ENCODE data around the gene PCED1B. TPM values are rescaled to one million over a fixed set of nuclear protein-coding genes. Genes with fewer than 3 reads are reported as not detected.
"Not testable (repeated sequence)": the region's sequence is repeated elsewhere in the genome, so short reads cannot be mapped to it uniquely, and the experiment has no call there.

Gene PCED1B
- total RNA-seq, 1 experiment from 2014 or later: 22.8 TPM

DNA sequence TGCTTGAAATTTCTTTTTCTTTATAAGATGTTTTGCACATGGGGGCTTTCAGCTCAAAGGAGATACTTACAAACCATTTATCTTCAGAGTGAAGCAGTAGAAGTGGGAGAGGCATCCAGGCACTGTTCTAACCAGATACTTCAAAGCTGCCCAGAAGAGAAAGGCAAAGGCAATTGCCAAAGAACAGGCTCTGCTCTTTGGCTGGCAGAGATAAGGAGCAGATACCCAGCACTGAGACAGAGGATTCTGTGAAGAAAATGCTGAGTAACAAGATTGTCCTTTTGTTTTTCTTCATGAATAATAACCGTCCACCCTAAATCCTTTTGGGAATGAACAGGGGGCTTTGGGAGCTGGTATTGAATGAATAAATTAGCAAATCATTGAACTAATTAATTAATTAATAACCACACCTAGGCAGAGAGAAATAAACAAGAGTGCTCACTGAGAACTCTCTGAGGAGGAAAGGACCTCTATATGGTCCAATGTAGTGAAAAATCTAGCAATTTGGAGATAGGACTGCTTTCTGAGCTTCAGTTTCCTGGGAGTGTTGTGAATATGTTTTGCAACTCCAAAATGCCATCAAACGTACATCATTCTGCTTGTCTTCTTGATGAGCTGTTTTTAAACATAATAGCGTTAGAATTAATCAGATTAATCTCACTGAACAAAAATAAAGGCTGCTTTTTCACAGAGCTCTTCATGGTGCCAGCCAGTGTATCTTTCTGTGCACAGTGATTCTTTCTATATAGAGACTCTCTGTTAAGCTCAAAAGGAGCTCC is 193.2 kb downstream of the PCED1B start:
- no peak for DNase-seq
- no peaks in the 10 kb centered on the region for H4K20me1 ChIP-seq (ENCODE audit: insufficient read depth, low read depth, low read length)
- no peak overlapping the region for H2AFZ ChIP-seq (ENCODE audit: low read length)
- no peak overlapping the region for H3K4me3 ChIP-seq (ENCODE audit: low read length)
- no peaks in the 10 kb centered on the region for H3K79me2 ChIP-seq (ENCODE audit: low read length)
- no peak overlapping the region for H3K27ac ChIP-seq (ENCODE audit: low read length)
- no peak overlapping the region for H3K9ac ChIP-seq (ENCODE audit: low read length)
- H3K27me3 ChIP-seq (ENCODE audit: low read length): no peaks in the 10 kb centered on the region
- no peak overlapping the region for H3K4me2 ChIP-seq (ENCODE audit: low read depth, low read length, poor library complexity, severe bottlenecking)
- no peaks in the 10 kb centered on the region for H3K9me3 ChIP-seq (ENCODE audit: low read length)
- no peaks in the 10 kb centered on the region for H3K36me3 ChIP-seq (ENCODE audit: insufficient read depth, low read length)
- H3K9me2 ChIP-seq (replicated peaks; ENCODE audit: insufficient read depth, low read length): no peaks in the 10 kb centered on the region
- peaks cover 34% of the 10 kb centered on the region for H3K4me1 ChIP-seq (ENCODE audit: low read length)

DNA sequence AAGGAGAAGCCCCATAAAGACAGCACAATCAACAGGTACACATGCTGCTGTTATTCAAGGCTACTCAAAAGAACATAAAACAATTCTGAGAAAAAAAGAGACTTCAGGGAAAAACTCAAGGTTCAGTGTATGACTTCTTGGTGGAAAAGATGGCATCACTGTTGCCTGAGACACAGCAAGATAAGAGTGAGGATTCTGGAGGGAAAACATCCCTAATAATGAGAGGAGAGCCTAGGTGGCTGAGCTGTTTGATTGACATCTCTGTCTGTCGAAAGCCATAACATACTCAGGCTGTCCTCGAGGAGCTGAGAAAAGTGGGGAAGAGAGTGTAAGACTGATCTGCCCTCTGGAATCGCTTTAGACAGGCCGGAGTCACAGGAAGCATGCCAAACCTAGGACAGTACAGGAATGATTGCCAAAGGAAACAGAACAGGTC is 193.8 kb downstream of the PCED1B start:
- H3K79me2 ChIP-seq (ENCODE audit: low read length): no peaks in the 10 kb centered on the region
- H2AFZ ChIP-seq (ENCODE audit: low read length): no peak overlapping the region
- H3K4me2 ChIP-seq (ENCODE audit: low read depth, low read length, poor library complexity, severe bottlenecking): no peak overlapping the region
- H3K9me3 ChIP-seq (ENCODE audit: low read length): no peaks in the 10 kb centered on the region
- no peaks in the 10 kb centered on the region for H3K36me3 ChIP-seq (ENCODE audit: insufficient read depth, low read length)
- H3K27me3 ChIP-seq (ENCODE audit: low read length): no peaks in the 10 kb centered on the region
- DNase-seq: no peak
- no peak overlapping the region for H3K9ac ChIP-seq (ENCODE audit: low read length)
- H3K9me2 ChIP-seq (replicated peaks; ENCODE audit: insufficient read depth, low read length): no peaks in the 10 kb centered on the region
- no peak overlapping the region for H3K27ac ChIP-seq (ENCODE audit: low read length)
- no peaks in the 10 kb centered on the region for H4K20me1 ChIP-seq (ENCODE audit: insufficient read depth, low read depth, low read length)
- peaks cover 34% of the 10 kb centered on the region for H3K4me1 ChIP-seq (ENCODE audit: low read length)
- no peak overlapping the region for H3K4me3 ChIP-seq (ENCODE audit: low read length)

DNA sequence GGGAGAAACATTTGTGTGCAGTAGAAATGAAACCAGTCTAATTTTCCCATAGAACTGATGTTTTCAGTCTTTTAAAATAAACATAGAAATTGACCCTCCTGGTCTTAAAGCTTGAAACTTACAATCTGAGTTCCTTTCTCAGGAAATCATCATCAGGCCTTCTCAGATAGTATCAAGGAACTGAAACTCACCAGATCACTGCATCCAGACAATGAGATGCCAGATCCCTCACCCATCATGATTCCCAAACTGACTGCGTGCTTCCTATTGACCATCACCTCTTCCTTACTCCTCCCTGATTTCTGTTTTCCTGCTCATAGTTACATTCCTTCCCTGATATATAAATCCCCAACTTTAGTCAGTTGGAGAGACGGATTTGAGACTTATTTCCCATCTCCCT is 195.3 kb downstream of the PCED1B start:
- H3K9me2 ChIP-seq (replicated peaks; ENCODE audit: insufficient read depth, low read length): no peaks in the 10 kb centered on the region
- H3K4me2 ChIP-seq (ENCODE audit: low read depth, low read length, poor library complexity, severe bottlenecking): no peak overlapping the region
- H3K79me2 ChIP-seq (ENCODE audit: low read length): no peaks in the 10 kb centered on the region
- no peak overlapping the region for H2AFZ ChIP-seq (ENCODE audit: low read length)
- no peak for DNase-seq
- no peak overlapping the region for H3K27ac ChIP-seq (ENCODE audit: low read length)
- H4K20me1 ChIP-seq (ENCODE audit: insufficient read depth, low read depth, low read length): no peaks in the 10 kb centered on the region
- no peak overlapping the region for H3K9ac ChIP-seq (ENCODE audit: low read length)
- no peak overlapping the region for H3K4me3 ChIP-seq (ENCODE audit: low read length)
- H3K36me3 ChIP-seq (ENCODE audit: insufficient read depth, low read length): no peaks in the 10 kb centered on the region
- H3K27me3 ChIP-seq (ENCODE audit: low read length): no peaks in the 10 kb centered on the region
- no peaks in the 10 kb centered on the region for H3K9me3 ChIP-seq (ENCODE audit: low read length)
- peaks cover 20% of the 10 kb centered on the region for H3K4me1 ChIP-seq (ENCODE audit: low read length)

DNA sequence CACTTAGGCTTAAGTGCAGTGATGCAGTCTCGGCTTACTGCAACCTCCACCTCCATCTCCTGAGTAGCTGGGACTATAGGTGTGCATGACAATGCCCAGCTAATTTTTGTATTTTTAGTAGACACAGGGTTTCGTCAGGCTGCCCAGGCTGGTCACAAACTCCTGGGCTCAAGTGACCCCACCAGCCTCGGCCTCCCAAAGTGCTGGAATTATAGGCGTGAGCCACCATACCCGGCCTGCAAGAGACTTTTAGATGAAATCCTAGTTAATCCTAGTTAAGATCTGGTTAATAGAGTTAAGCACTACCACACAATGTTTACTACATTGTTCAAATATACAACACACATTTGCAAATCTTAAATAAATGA is 196.8 kb downstream of the PCED1B start:
- Histone ChIP-seq H3K27ac (ENCODE audit: low read length) (no peak overlapping the region), H3K9me2 (replicated peaks; ENCODE audit: insufficient read depth, low read length) (no peaks in the 10 kb centered on the region), H3K4me1 (ENCODE audit: low read length) (peaks cover 10% of the 10 kb centered on the region), H3K4me3 (ENCODE audit: low read length) (no peak overlapping the region), H3K79me2 (ENCODE audit: low read length) (no peaks in the 10 kb centered on the region), H3K9me3 (ENCODE audit: low read length) (no peaks in the 10 kb centered on the region), H3K27me3 (ENCODE audit: low read length) (no peaks in the 10 kb centered on the region), H3K4me2 (ENCODE audit: low read depth, low read length, poor library complexity, severe bottlenecking) (no peak overlapping the region), H2AFZ (ENCODE audit: low read length) (no peak overlapping the region), H3K36me3 (ENCODE audit: insufficient read depth, low read length) (no peaks in the 10 kb centered on the region), H3K9ac (ENCODE audit: low read length) (no peak overlapping the region), H4K20me1 (ENCODE audit: insufficient read depth, low read depth, low read length) (no peaks in the 10 kb centered on the region)
- no peak for DNase-seq

DNA sequence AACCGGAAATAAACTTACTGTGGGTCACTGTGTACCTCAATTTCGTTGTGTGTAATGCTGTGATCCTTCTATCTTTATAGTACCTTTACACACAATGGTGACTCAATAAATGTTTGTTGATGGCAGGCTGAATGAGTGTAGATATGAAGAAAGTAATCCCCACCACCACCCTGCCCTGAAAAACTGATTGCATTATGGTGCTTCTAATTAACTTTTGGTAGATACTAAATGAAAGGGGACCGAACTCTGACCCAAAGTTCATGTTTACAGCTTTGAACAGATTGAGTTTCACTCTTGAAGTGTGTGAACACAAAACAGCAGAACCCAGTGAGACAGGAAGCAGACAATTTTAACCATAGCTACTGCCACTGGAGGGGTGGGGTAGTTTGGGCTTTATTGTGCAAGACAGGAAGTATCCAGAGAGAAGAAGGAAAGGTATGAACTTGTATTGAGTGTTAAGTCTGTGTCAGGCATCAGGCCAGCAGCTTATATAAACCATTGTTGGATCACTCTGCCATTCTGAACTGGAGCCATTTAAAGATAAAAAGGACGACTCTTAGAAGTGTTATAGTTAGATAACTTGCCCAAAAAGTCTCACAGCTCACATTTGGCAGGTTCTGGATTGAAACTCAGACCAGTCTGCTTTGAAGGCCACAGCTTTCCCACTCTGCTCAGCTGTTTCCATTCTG is 197.3 kb downstream of the PCED1B start:
- Histone ChIP-seq H3K4me2 (ENCODE audit: low read depth, low read length, poor library complexity, severe bottlenecking) (no peak overlapping the region), H3K4me3 (ENCODE audit: low read length) (no peak overlapping the region), H3K27me3 (ENCODE audit: low read length) (no peaks in the 10 kb centered on the region), H3K9me3 (ENCODE audit: low read length) (no peaks in the 10 kb centered on the region), H4K20me1 (ENCODE audit: insufficient read depth, low read depth, low read length) (no peaks in the 10 kb centered on the region), H3K9me2 (replicated peaks; ENCODE audit: insufficient read depth, low read length) (no peaks in the 10 kb centered on the region), H3K27ac (ENCODE audit: low read length) (no peak overlapping the region), H3K36me3 (ENCODE audit: insufficient read depth, low read length) (no peaks in the 10 kb centered on the region), H3K79me2 (ENCODE audit: low read length) (no peaks in the 10 kb centered on the region), H3K4me1 (ENCODE audit: low read length) (peaks cover 9% of the 10 kb centered on the region), H2AFZ (ENCODE audit: low read length) (peak overlapping the region; percentile 51; the same call in 1 of the 2 replicates), H3K9ac (ENCODE audit: low read length) (no peak overlapping the region)
- DNase-seq: peak; percentile 61

DNA sequence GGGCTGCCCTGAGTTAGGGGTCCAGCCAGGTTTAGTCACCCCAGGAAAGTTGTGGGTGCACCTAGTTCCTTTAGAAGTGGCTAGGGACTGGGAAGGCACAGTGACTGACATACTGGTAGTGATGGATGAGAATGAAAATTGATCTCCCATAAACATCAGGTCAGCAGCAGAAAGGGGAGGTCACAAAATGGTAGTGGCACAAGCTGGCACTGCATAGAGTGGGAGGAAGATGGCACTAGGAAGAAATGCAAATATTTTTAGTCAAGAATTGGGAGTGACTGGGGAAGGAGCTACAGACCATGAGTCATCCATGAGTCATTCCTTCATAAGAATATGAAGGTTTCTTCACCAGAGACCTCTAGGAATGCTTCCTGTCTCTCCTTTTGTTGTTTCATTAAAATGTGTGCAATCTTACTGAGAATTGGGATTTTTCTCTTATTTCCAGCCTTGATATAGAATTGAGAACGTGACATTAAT is 198.6 kb downstream of the PCED1B start:
- Histone ChIP-seq H3K4me1 (ENCODE audit: low read length) (peaks cover 9% of the 10 kb centered on the region), H2AFZ (ENCODE audit: low read length) (no peak overlapping the region), H3K27me3 (ENCODE audit: low read length) (no peaks in the 10 kb centered on the region), H3K9me3 (ENCODE audit: low read length) (no peaks in the 10 kb centered on the region), H3K4me3 (ENCODE audit: low read length) (no peak overlapping the region), H3K36me3 (ENCODE audit: insufficient read depth, low read length) (no peaks in the 10 kb centered on the region), H3K9me2 (replicated peaks; ENCODE audit: insufficient read depth, low read length) (no peaks in the 10 kb centered on the region), H3K27ac (ENCODE audit: low read length) (no peak overlapping the region), H3K9ac (ENCODE audit: low read length) (no peak overlapping the region), H3K79me2 (ENCODE audit: low read length) (no peaks in the 10 kb centered on the region), H4K20me1 (ENCODE audit: insufficient read depth, low read depth, low read length) (no peaks in the 10 kb centered on the region), H3K4me2 (ENCODE audit: low read depth, low read length, poor library complexity, severe bottlenecking) (no peak overlapping the region)
- DNase-seq: no peak

DNA sequence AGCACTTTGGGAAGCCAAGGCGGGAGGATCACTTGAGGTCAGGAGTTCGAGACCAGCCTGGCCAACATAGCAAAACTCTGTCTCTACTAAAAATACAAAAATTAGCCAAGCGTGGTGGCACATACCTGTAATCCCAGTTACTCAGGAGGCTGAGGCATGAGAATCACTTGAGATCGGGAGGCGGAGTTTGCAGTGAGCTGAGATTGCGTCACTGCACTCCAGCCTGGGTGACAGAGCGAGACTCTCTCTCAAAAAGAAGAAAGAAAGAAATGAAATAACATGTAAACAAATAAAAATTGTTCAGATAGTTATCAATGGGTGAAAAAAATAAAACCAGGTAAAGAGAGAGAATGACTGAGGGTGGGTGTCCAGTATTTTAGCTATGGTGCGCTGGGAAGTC is 200.3 kb downstream of the PCED1B start:
- not testable (repeated sequence) for H3K9me3 ChIP-seq (ENCODE audit: low read length); H3K79me2 ChIP-seq (ENCODE audit: low read length); H3K27ac ChIP-seq (ENCODE audit: low read length); H3K9ac ChIP-seq (ENCODE audit: low read length); H2AFZ ChIP-seq (ENCODE audit: low read length); H3K27me3 ChIP-seq (ENCODE audit: low read length); H3K4me1 ChIP-seq (ENCODE audit: low read length); H3K36me3 ChIP-seq (ENCODE audit: insufficient read depth, low read length); DNase-seq; H3K9me2 ChIP-seq (replicated peaks; ENCODE audit: insufficient read depth, low read length); H3K4me2 ChIP-seq (ENCODE audit: low read depth, low read length, poor library complexity, severe bottlenecking); H3K4me3 ChIP-seq (ENCODE audit: low read length); H4K20me1 ChIP-seq (ENCODE audit: insufficient read depth, low read depth, low read length)

DNA sequence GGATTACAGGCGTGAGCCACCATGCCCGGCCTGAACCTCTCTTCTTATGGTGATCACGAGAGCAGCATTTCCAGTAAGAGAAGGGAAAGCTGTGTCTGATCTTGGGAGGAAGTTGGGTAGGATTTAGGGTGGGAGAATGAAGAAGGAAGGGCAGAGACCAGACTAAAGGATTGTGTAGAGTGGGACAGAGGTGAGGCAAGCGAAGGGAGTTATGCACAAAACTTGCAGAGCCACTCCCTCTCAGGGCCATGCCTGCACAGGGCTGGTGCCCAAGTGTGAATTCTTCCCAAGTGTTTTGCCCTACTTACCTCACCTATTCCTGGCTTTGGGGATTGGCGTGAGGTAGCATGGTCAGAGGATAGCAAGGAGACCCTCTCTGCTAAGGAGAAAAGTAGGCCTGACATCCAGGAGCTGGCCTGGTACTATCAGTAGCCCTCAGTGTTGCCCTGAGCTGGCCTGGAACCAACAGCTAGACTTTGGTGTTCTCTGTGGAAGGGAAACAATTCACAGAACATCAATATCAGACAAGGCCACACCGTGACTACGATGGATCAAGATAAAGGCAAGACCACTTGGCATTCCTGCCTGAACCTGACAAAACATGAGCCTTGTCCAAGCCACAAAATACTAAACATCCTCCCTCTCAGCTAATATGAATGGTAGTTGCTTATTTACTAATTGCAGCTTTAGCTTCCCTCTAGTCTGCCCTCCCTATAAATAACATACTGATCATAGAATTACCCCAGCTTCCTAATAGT is 201.3 kb downstream of the PCED1B start:
- no peak for DNase-seq
- Histone ChIP-seq H3K9me3 (ENCODE audit: low read length) (no peaks in the 10 kb centered on the region), H3K4me1 (ENCODE audit: low read length) (peaks cover 9% of the 10 kb centered on the region), H3K9me2 (replicated peaks; ENCODE audit: insufficient read depth, low read length) (no peaks in the 10 kb centered on the region), H4K20me1 (ENCODE audit: insufficient read depth, low read depth, low read length) (no peaks in the 10 kb centered on the region), H3K27ac (ENCODE audit: low read length) (no peak overlapping the region), H3K27me3 (ENCODE audit: low read length) (no peaks in the 10 kb centered on the region), H3K9ac (ENCODE audit: low read length) (no peak overlapping the region), H3K4me3 (ENCODE audit: low read length) (no peak overlapping the region), H3K4me2 (ENCODE audit: low read depth, low read length, poor library complexity, severe bottlenecking) (no peak overlapping the region), H3K36me3 (ENCODE audit: insufficient read depth, low read length) (no peaks in the 10 kb centered on the region), H2AFZ (ENCODE audit: low read length) (no peak overlapping the region), H3K79me2 (ENCODE audit: low read length) (no peaks in the 10 kb centered on the region)
